Measurements from ENCODE around the gene CELA1.
A peak's percentile ranks its signal among the peaks of the same experiment; 100 is the strongest.

The CELA1 gene

GRCh38 chr12:51374856-51375255 is 28.4 kb upstream of the CELA1 start:
- no peak for DNase-seq (ENCODE audit: low spot score)

GRCh38 chr12:51374361-51374760 is 27.9 kb upstream of the CELA1 start:
- DNase-seq (ENCODE audit: low spot score): no peak

DNA sequence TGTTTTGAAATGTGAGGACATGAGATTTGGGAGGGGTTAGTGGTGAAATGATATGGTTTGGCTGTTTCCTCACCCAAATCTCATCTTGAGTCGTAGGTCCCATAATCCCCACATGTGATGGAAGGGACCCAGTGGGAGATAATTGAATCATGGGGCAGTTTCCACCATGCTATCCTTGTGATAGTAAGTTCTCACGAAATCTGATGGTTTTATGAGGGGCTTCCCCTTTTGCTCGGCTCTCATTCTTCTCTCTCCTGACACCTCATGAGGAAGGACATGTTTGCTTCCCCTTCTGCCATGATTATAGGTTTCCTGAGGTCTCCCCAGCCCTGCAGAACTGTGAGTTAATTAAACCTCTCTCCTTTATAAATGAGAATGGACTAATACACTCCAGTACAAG is 26.7 kb upstream of the CELA1 start:
- DNase-seq (ENCODE audit: low spot score): no peak

DNA sequence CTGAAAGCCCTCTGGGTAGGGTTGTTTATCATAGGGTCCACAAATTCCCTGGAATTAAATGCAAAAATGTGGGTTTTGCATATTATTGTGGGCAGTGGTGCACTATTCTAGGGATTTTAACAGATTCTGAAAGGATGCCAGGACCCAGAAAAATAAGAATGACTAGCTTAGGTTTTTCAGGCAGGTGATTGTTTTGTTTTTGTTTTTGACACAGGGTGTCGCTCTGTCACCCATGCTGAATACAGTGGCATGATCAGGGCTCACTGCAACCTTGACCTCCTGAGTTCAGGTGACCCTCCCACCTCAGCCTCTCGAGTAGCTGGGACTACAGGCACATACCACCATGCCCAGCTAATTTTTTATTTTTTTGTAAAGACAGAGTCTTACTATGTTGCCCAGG is 25.5 kb upstream of the CELA1 start:
- no peak for DNase-seq (ENCODE audit: low spot score)

DNA sequence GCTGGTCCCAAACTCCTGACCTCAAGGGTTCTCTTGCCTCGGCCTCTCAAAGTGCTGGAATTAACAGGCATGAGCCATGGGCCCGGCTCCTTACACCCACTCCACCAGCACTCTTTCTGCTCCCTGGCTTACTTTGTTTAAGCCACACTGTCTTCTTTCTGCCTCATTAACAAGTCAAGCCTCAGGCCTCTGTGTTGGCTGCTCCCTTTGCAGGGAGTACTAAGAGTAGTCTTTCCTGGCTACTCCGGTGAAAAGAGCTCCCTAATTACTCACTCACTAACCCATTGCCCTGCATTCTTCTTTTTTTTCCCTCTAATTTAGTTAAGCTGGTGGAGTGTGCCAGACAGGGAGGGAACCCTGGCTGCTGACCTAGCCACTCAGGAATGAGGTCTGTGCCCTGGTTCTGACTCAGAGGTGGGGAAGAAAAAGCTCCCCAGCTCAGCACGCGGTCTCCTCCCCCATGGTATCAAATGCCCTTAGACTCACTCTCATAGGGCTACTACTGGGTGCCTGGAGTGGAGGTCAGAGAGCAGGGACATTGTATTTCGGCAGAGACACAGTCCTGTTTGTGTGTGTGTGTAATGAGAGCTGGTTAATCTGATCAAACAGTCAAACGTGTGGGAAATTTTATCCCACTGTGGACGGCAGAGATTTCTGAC is 24.9 kb upstream of the CELA1 start:
- peak; percentile 79 for DNase-seq (ENCODE audit: low spot score)

- no peak for DNase-seq (ENCODE audit: low spot score)
These were observed 24.2 kb upstream of the CELA1 start for GRCh38 chr12:51370667-51371066.

DNA sequence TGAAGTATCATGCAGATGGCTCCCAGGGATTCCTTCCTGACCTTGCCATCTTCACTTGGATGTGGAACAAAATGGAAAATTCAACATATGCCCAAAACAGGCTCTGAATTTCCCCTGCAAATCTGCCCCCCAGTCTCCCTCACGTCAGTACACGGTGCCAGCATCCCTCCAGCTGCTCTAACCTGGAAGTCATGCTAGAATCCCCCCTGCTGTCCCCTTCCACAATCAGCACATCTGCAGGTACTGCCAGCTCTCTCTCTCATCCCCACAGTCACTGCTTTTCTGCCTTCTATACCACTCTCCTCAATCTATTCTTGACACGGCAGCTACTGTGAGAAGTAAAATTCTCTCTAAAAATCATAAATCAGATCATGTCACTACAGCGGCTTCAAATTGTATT is 23.1 kb upstream of the CELA1 start:
- no peak for DNase-seq (ENCODE audit: low spot score)

GRCh38 chr12:51368640-51369517 is 22.4 kb upstream of the CELA1 start:
- no peak for DNase-seq (ENCODE audit: low spot score)

DNA sequence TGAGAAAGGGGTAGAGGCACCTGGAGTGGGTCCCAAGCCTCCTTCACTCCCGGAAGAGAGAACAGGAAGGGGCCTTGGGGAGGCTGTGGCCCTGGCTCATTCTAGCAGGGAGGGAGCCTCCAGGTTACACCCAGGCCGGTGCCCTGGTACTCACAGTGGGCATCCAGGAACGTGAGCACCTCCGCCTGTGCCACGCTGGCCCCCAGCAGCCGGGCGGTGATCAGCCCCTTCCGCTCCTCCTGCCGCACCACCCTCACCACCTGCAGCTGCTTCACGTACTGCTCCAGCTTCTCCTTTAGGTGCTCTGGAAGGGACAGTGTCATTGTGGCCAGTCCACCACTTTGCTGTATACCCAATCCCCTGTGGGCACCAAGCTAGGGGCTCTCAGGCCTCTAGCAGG is 18.8 kb upstream of the CELA1 start:
- no peak for DNase-seq (ENCODE audit: low spot score)

DNA sequence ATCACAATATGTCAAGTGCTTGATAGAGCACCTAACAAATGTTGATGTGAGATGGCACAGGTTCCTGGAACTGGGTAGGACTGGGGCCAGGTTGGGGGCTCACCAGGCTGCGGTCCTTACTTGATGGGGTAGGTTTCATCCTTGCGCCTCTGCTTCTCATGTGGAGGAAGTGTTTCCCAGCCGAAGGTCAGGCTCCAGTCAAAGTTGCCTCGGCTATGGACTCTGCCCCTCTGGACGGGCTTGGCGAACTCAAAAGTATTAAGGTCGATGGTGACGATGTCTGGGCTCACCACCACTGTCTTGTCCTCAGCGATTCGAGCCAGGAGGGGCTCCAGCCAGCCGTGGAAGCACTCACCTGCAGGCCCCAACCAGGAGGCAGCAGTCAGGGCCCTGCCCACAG is 17.5 kb upstream of the CELA1 start:
- no peak for DNase-seq (ENCODE audit: low spot score)

- no peak for DNase-seq (ENCODE audit: low spot score)
These were observed 16.4 kb upstream of the CELA1 start for GRCh38 chr12:51362747-51363342.

GRCh38 chr12:51362307-51362706 is 15.8 kb upstream of the CELA1 start:
- DNase-seq (ENCODE audit: low spot score): no peak

DNA sequence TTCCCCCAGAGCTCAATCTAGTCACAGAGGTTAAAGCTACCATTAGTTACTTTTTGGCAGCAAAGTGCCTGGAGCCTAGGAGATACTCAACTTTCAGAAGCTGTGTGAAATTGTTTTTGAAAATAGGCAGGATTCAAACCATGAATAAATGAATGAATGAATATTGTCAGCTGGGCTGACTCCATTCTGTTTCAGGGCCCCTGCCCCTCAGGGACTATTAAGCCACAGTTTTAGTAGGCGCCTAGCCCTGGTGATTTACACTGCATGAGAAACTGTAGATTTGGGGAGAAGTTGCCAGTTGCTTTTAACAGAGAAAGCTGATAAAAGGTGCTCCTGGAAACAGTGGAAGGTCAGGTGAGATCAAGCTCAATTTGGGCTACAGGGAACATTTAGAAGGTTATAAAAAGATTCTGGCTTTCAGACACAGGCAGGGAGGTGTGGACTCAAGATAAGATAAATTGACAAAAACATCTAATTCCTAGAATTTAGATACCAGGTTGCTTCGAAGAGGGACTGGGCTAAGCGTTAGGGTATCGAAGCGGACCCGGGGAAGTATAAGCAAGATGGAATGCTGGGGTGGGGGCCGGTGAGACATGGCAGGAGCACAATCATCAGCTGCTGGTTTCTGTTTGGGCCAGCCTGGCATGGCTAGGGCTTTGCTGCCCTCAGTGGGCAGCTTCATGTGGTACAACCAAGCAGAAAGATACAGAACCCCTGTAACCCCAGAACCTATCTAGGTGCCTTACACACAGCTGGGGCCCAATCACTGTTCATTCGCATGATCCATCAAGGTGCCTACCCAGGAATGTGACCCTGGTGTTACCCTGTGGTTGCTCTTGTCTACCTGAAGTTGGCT is 14.9 kb upstream of the CELA1 start:
- no peak for DNase-seq (ENCODE audit: low spot score)

DNA sequence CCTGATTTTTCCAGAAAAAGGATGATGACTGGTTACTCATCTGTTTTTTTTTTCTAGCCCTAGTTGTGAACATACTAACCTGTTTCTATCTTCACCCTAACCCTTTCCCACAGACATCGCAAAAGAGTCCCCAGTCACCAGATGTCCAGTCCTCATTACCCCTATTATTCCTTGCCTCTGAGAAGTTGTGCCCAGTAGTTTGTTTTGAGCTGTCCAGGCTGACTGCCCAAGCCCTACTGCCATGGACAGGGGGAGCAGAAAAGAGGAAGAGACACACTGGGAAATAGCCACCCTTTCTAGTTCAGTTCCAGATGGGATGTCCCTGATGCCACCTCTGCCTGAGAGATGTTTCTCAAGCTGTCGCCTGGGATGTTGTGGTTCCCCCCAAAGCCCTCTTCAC is 13.8 kb upstream of the CELA1 start:
- DNase-seq (ENCODE audit: low spot score): no peak

DNA sequence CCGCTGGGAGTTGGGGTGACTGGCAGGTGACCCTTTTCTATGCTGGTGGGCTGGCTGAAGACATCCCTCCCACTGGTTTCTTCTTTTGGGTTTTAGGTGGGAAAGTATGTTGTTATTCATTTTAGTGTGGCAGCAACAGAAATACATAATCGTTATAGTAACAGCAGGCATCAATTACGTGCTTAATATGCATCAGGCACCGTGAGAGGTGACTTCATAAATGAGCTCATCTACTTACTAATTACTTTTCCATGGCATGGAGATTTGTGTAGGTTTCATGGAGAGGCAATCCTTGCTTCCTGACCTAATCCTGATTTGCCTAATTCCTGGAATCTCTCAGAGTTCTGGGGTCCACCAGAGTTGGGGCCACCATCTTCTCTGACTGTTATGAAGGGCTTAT is 13.4 kb upstream of the CELA1 start:
- no peak for DNase-seq (ENCODE audit: low spot score)

- no peak for DNase-seq (ENCODE audit: low spot score)
These were observed 12.0 kb upstream of the CELA1 start for GRCh38 chr12:51358496-51358895.

- no peak for DNase-seq (ENCODE audit: low spot score)
These were observed 11.0 kb upstream of the CELA1 start for GRCh38 chr12:51357374-51358047.

- DNase-seq (ENCODE audit: low spot score): peak; percentile 24
These were observed 5.5 kb upstream of the CELA1 start for GRCh38 chr12:51351913-51352532.

DNA sequence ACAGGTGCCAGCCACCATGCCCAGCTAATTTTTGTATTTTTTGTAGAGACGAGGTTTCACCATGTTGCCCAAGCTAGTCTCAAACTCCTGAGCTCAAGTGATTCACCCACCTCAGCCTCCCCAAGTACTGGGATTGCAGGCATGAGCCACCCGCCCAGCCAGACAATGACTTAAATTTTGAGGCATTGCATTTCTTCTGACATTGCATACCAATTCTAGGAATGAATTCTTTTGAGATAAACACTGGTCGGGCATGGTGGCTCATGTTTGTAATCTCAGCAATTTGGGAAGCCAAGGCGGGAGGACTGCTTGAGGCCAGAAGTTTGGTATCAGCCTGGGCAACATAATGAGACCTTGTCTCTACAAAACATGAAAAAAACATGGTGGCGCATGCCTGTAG is 2.5 kb upstream of the CELA1 start:
- no peak for DNase-seq (ENCODE audit: low spot score)

DNA sequence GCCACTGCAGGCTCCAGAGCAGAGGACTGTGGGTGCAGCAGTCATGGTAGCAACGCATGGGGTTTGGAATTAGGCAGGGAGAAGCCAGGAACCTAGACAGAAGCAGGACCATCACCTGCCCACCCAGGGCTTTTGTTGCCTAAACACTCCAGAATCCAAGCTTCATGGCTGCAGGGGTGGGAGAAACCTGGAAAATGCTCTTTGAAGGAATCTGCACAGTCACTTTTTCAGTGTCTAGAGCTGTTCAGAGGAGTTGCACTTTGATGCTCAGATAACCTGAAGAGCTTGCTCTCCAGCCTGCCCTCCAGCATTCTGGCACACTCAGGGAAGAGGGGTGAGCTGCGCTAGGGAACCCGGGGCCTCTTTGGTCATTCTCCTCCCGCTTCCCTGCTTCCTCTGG is 1.6 kb upstream of the CELA1 start:
- no peak for DNase-seq (ENCODE audit: low spot score)

GRCh38 chr12:51345681-51346080 is 798 bp downstream of the CELA1 start:
- DNase-seq (ENCODE audit: low spot score): no peak
